SK-N-SH (cell line): ENCODE results near the gene LGALS12. TPM values are rescaled to one million over a fixed set of nuclear protein-coding genes. Genes with fewer than 3 reads are reported as not detected.

Source experiments
- CTCF ChIA-PET: fragments of 300-600, 350-600 bp; formaldehyde crosslinking; extraction: SDS; loops from one replicate; lab custom pipeline; 2021; lab: Yijun Ruan, JAX
- POLR2A ChIA-PET: fragments of 350-600 bp; sonication (Branson Sonifier 250); formaldehyde crosslinking; extraction: SDS; loops from one replicate; lab custom pipeline; 2020; ENCODE audit warnings: antibody characterized with exemption, inconsistent platforms; lab: Yijun Ruan, JAX
- DNase-seq: peaks from one replicate; pipeline ENCODE4 v3.0.0; 2012
- H2AFZ ChIP-seq: fragments of 200-600 bp; sonication (generic); 2 replicates; pipeline ENCODE4 v1.8.1; 2016; ENCODE audit warnings: antibody characterized with exemption, mild to moderate bottlenecking, low read depth
- H3F3A ChIP-seq: fragments of 200-600 bp; sonication (generic); replicated peaks from 2 replicates; pipeline ENCODE3; 2016; ENCODE audit warnings: antibody characterized with exemption, mild to moderate bottlenecking; ENCODE audit not compliant: insufficient read depth
- H3K27ac ChIP-seq, 2 experiments: fragments of 200-500 bp in 1 of 2; fragments of 200-600 bp in 1 of 2; sonication (Bioruptor generic) in 1 of 2; sonication (generic), shearing (Covaris generic) in 1 of 2; 2 replicates each; pipeline versions ENCODE4 v1.5.1 to v1.6.1; 2014 to 2016; ENCODE audit warnings: low read depth in 2 of 2, inconsistent platforms in 1 of 2, low read length in 1 of 2, mild to moderate bottlenecking in 1 of 2, mixed read lengths in 1 of 2
- H3K27me3 ChIP-seq: fragments of 200-600 bp; sonication (generic), shearing (Covaris generic); 2 replicates; pipeline ENCODE4 v1.6.1; 2016; ENCODE audit warnings: mixed run types; ENCODE audit not compliant: insufficient read depth
- H3K36me3 ChIP-seq, 2 experiments: fragments of 200-500 bp in 1 of 2; fragments of 200-600 bp in 1 of 2; sonication (Bioruptor generic) in 1 of 2; sonication (generic) in 1 of 2; replicated peaks in 1 of 2; 2 replicates each; pipeline versions ENCODE3 to v1.5.1; 2014 to 2016; ENCODE audit warnings: low read length in 1 of 2, mild to moderate bottlenecking in 1 of 2; ENCODE audit not compliant: insufficient read depth in 2 of 2, control insufficient read depth in 1 of 2
- H3K4me1 ChIP-seq, 2 experiments: fragments of 200-500 bp in 1 of 2; fragments of 200-600 bp in 1 of 2; sonication (Bioruptor generic) in 1 of 2; sonication (generic), shearing (Covaris generic) in 1 of 2; 2 replicates each; pipeline versions ENCODE4 v1.5.1 to v1.6.1; 2014 to 2016; ENCODE audit warnings: low read depth in 1 of 2, low read length in 1 of 2, mixed run types in 1 of 2; ENCODE audit not compliant: insufficient read depth in 2 of 2, control insufficient read depth in 1 of 2
- H3K4me2 ChIP-seq: fragments of 200-600 bp; sonication (generic), shearing (Covaris generic); 2 replicates; pipeline ENCODE4 v1.6.1; 2017; ENCODE audit warnings: mixed run types
- H3K4me3 ChIP-seq, 2 experiments: fragments of 200-500 bp in 1 of 2; fragments of 200-600 bp in 1 of 2; sonication (Bioruptor generic) in 1 of 2; sonication (generic), shearing (Covaris generic) in 1 of 2; 2 replicates each; pipeline versions ENCODE4 v1.5.1 to v1.8.1; 2014 to 2016; ENCODE audit warnings: low read depth in 2 of 2, inconsistent platforms in 1 of 2, low read length in 1 of 2, mild to moderate bottlenecking in 1 of 2, mixed read lengths in 1 of 2, moderate library complexity in 1 of 2
- H3K79me2 ChIP-seq: fragments of 200-600 bp; sonication (generic); 2 replicates; pipeline ENCODE4 v1.8.1; 2017; ENCODE audit warnings: mild to moderate bottlenecking; ENCODE audit not compliant: insufficient read depth
- H3K9ac ChIP-seq: fragments of 200-600 bp; sonication (generic); 2 replicates; pipeline ENCODE4 v1.6.1; 2017; ENCODE audit warnings: mixed run types
- H3K9me2 ChIP-seq: fragments of 200-600 bp; sonication (generic); 2 replicates; pipeline ENCODE4 v1.6.1; 2017; ENCODE audit warnings: mixed run types
- H3K9me3 ChIP-seq: fragments of 200-600 bp; sonication (generic); 2 replicates; pipeline ENCODE4 v1.6.1; 2017; ENCODE audit warnings: mixed run types, mild to moderate bottlenecking, moderate library complexity
- H4K20me1 ChIP-seq: fragments of 200-600 bp; sonication (generic); 2 replicates; pipeline ENCODE4 v1.6.1; 2017; ENCODE audit warnings: mild to moderate bottlenecking, mixed run types; ENCODE audit not compliant: insufficient read depth
- ELF1 ChIP-seq: IDR thresholded peaks from 2 replicates; pipeline ENCODE4 v1.4.0; 2012
- EZH2phosphoT487 ChIP-seq: fragments of 200-600 bp; sonication (generic); IDR thresholded peaks from 2 replicates; pipeline ENCODE4 v1.6.1; 2017; ENCODE audit warnings: low read depth, mixed run types, mild to moderate bottlenecking, antibody characterized with exemption, moderate library complexity, borderline replicate concordance
- FOXM1 ChIP-seq: IDR thresholded peaks from 2 replicates; pipeline ENCODE4 v1.4.0; 2012; ENCODE audit warnings: low read depth, mild to moderate bottlenecking
- MEF2A ChIP-seq: IDR thresholded peaks from 2 replicates; pipeline ENCODE4 v1.4.0; 2012; ENCODE audit warnings: low read depth, borderline replicate concordance
- MXI1 ChIP-seq: IDR thresholded peaks from 2 replicates; pipeline ENCODE4 v1.6.1; 2012; ENCODE audit warnings: mild to moderate bottlenecking, low read depth, low read length, improper control_type of control experiment
- NFIC ChIP-seq: IDR thresholded peaks from 2 replicates; pipeline ENCODE4 v1.4.0; 2012; ENCODE audit warnings: borderline replicate concordance
- NRF1 ChIP-seq: IDR thresholded peaks from 2 replicates; pipeline ENCODE4 v1.6.1; 2012; ENCODE audit warnings: low read depth, mild to moderate bottlenecking, low read length
- RFX5 ChIP-seq: IDR thresholded peaks from 2 replicates; pipeline ENCODE4 v1.6.1; 2012; ENCODE audit warnings: mild to moderate bottlenecking, improper control_type of control experiment, low read length
- SIN3A ChIP-seq: IDR thresholded peaks from 2 replicates; pipeline ENCODE4 v1.6.1; 2012; ENCODE audit warnings: low read depth, mild to moderate bottlenecking, low read length, moderate library complexity, borderline replicate concordance
- SMC3 ChIP-seq: IDR thresholded peaks from 2 replicates; pipeline ENCODE4 v1.6.1; 2012; ENCODE audit warnings: low read depth, low read length, improper control_type of control experiment
- TAF1 ChIP-seq: IDR thresholded peaks from 2 replicates; pipeline ENCODE4 v1.6.1; 2012; ENCODE audit warnings: low read depth, mild to moderate bottlenecking, low read length, moderate library complexity, borderline replicate concordance
- YY1 ChIP-seq: IDR thresholded peaks from 2 replicates; pipeline ENCODE4 v1.4.0; 2012; ENCODE audit warnings: low read depth, mild to moderate bottlenecking
- WGBS: methylation state at CpG from one replicate; pipeline ENCODE4 v1.1.6; 2017; ENCODE audit warnings: low lambda C conversion rate; 5-methylcytosine and 5-hydroxymethylcytosine counted together
- polyA plus RNA-seq, 3 experiments: library from polyadenylated mRNA; depleted of rRNA; stranded (reverse); fragments of >200 nt; gene quantifications; 2 replicates each; pipeline ENCODE4 v1.2.3, GENCODE V29; 2012
- TF ChIP-seq, protein P1 (sequence below): IDR thresholded peaks from 2 replicates; pipeline ENCODE4 v1.4.0; 2012; ENCODE audit warnings: low read depth, borderline replicate concordance
- TF ChIP-seq, protein P2 (sequence below): IDR thresholded peaks from 2 replicates; pipeline ENCODE4; 2012
- TF ChIP-seq, protein P3 (sequence below): fragments of 150-350 bp; IDR thresholded peaks from 2 replicates; pipeline ENCODE4 v1.6.1; 2017; ENCODE audit warnings: antibody characterized with exemption, low read length, low read depth, borderline replicate concordance

The LGALS12 gene
- polyA plus RNA-seq, 1 of the 3 experiments (the other 2 are of a cell fraction): not detected

DNA sequence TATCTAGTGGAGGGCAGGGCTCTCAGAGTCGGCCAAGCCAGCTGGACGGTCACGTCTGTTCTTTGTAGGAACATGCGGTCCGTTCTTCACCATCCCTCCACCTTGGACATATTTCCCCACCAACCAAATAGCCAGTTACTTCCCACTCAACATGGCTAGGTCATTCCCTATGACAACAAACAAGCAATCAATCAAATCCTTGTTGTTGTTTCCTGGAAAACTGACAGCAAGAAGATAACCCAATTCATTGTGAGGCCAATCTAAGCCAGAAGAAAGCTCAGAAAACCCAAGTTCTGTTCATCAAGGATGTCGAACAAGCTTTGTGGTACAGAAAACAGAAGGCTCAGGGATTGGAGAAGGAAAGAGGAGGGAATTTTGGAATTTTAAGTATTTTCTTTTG, 25.8 kb upstream of the LGALS12 start:
- no peak overlapping the region for H3K4me3 ChIP-seq
- no peaks in the 10 kb centered on the region for H3F3A ChIP-seq
- ChIA-PET POLR2A (no interaction called here), CTCF (interaction anchor here (0.7 to 4.7 kb wide), 22 partner anchors 10 to 466 kb away, joined by 3 to 146 read pairs (median 4); partner anchors contain the start of genes ATL3 and PLAAT5)
- 74% methylated on average over 6 of the region's 6 CpGs for WGBS
- H2AFZ ChIP-seq: no peak overlapping the region
- no peak overlapping the region for H3K4me2 ChIP-seq
- H3K36me3 ChIP-seq: no peaks in the 10 kb centered on the region
- no peaks in the 10 kb centered on the region; the same call in 1 of the 2 replicates for H3K9me3 ChIP-seq
- H3K27me3 ChIP-seq: no peaks in the 10 kb centered on the region
- H3K9ac ChIP-seq: no peak overlapping the region
- no peaks in the 10 kb centered on the region for H3K79me2 ChIP-seq
- no peak for TF ChIP-seq EZH2phosphoT487
- no peak for TF ChIP-seq RFX5
- no peak for TF ChIP-seq YY1
- TF ChIP-seq TAF1: no peak
- no peak for TF ChIP-seq ELF1
- no peak for TF ChIP-seq MEF2A
- no peak for TF ChIP-seq NFIC
- DNase-seq: no peak
- H3K4me1 ChIP-seq: no peaks in the 10 kb centered on the region
- H3K27ac ChIP-seq: no peak overlapping the region
- no peaks in the 10 kb centered on the region for H3K9me2 ChIP-seq
- H4K20me1 ChIP-seq: no peaks in the 10 kb centered on the region

DNA sequence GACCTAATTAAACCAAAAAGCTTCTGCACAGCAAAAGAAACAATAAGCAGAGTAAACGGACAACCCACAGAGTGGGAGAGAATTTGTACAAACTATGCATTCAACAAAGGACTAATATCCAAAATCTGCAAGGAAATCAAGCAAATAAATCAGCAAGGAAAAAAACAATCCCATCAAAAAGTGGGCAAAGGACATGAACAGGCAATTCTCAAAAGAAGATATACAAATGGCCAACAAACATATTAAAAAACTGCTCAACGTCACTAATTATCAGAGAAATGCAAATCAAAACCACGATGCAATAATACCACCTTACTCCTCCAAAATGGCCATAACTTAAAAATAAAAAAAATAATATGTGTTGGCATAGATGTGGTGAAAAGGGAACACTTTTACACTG, 20.1 kb upstream of the LGALS12 start:
- Histone ChIP-seq H3K4me3 (no peak overlapping the region), H3K79me2 (no peaks in the 10 kb centered on the region), H3K4me2 (no peak overlapping the region), H3K9ac (no peak overlapping the region), H3K9me2 (no peaks in the 10 kb centered on the region), H3F3A (no peaks in the 10 kb centered on the region), H3K27me3 (peaks cover 22% of the 10 kb centered on the region; the same call in 1 of the 2 replicates), H3K27ac (no peak overlapping the region), H2AFZ (no peak overlapping the region), H3K4me1 (no peaks in the 10 kb centered on the region; a peak in 1 of 4 replicates), H3K36me3 (no peaks in the 10 kb centered on the region), H3K9me3 (peaks cover 9% of the 10 kb centered on the region; the same call in 1 of the 2 replicates), H4K20me1 (no peaks in the 10 kb centered on the region)
- POLR2A ChIA-PET: no interaction called here
- 3% methylated on average over 3 of the region's 3 CpGs for WGBS
- DNase-seq: no peak
- TF ChIP-seq YY1 (no peak), SIN3A (no peak), RFX5 (no peak), EZH2phosphoT487 (no peak), MXI1 (no peak), MEF2A (no peak), SMC3 (no peak), FOXM1 (no peak), NRF1 (no peak)
- TF ChIP-seq, protein P1, sequence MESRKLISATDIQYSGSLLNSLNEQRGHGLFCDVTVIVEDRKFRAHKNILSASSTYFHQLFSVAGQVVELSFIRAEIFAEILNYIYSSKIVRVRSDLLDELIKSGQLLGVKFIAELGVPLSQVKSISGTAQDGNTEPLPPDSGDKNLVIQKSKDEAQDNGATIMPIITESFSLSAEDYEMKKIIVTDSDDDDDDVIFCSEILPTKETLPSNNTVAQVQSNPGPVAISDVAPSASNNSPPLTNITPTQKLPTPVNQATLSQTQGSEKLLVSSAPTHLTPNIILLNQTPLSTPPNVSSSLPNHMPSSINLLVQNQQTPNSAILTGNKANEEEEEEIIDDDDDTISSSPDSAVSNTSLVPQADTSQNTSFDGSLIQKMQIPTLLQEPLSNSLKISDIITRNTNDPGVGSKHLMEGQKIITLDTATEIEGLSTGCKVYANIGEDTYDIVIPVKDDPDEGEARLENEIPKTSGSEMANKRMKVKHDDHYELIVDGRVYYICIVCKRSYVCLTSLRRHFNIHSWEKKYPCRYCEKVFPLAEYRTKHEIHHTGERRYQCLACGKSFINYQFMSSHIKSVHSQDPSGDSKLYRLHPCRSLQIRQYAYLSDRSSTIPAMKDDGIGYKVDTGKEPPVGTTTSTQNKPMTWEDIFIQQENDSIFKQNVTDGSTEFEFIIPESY: no peak
- TF ChIP-seq, protein P2, sequence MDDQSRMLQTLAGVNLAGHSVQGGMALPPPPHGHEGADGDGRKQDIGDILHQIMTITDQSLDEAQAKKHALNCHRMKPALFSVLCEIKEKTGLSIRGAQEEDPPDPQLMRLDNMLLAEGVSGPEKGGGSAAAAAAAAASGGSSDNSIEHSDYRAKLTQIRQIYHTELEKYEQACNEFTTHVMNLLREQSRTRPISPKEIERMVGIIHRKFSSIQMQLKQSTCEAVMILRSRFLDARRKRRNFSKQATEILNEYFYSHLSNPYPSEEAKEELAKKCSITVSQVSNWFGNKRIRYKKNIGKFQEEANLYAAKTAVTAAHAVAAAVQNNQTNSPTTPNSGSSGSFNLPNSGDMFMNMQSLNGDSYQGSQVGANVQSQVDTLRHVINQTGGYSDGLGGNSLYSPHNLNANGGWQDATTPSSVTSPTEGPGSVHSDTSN: no peak
- TF ChIP-seq, protein P3, sequence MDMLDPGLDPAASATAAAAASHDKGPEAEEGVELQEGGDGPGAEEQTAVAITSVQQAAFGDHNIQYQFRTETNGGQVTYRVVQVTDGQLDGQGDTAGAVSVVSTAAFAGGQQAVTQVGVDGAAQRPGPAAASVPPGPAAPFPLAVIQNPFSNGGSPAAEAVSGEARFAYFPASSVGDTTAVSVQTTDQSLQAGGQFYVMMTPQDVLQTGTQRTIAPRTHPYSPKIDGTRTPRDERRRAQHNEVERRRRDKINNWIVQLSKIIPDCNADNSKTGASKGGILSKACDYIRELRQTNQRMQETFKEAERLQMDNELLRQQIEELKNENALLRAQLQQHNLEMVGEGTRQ: no peak
- CTCF ChIA-PET: interaction anchor here (1.1 kb wide), 1 partner anchor 151 kb away, joined by 3 read pairs; no protein-coding TSS in a partner anchor
